ENCODE measurements around the gene PHAX. TPM values are rescaled to one million over a fixed set of nuclear protein-coding genes. Genes with fewer than 3 reads are reported as not detected.
A peak's percentile ranks its signal among the peaks of the same experiment; 100 is the strongest.
"Not testable (repeated sequence)": the region's sequence is repeated elsewhere in the genome, so short reads cannot be mapped to it uniquely, and the experiment has no call there.

The PHAX gene
- total and polyA plus RNA-seq, 8 donors = 5.0 to 17.8 (median 10.0) TPM

- peak in 1 of 4 donors; percentile 16 for TF ChIP-seq CTCF (IDR thresholded peaks at IDR 0.05)
Observed at GRCh38 chr5:126594748-126595485, 5.8 kb upstream of the PHAX start, which contains the start of gene ALDH7A1. TSS of gene ALDH7A1 (minus strand) at chr5:126595219. CDS start at chr5:126595198, 21 bp downstream.

GRCh38 chr5:126595486-126596083, 5.2 kb upstream of the PHAX start:
- no peak for ATAC-seq

More at GRCh38 chr5:126594748-126595485, 5.8 kb upstream of the PHAX start, which contains the start of gene ALDH7A1:
- H3K27me3 ChIP-seq = no peaks in the 10 kb centered on the region
- WGBS, 2 donors = 0% methylated on average over 44 of the region's 44 CpGs
- peaks cover 0 to 10% (median 5%) of the 10 kb centered on the region in 3 donors for H3K4me1 ChIP-seq
- H3K36me3 ChIP-seq = no peaks in the 10 kb centered on the region
- peak within 1 kb of the TSS; percentile 42 to 64 (median 55) for H3K4me3 ChIP-seq
- intact Hi-C loops (cut with DNase I) = no loop called here
- no peaks in the 10 kb centered on the region for H3K9me3 ChIP-seq
- ATAC-seq = peak; percentile 95 to 98 (median 97)
- DNase-seq = peak; percentile 91 to 97 (median 95)
- H3K27ac ChIP-seq = peak within 1 kb of the TSS; percentile 45 to 75 (median 58)
- FAIRE-seq = no peak

GRCh38 chr5:126597156-126597555, 3.6 kb upstream of the PHAX start:
- H3K27ac ChIP-seq = no peak overlapping the region
- ATAC-seq (no peak), DNase-seq (no peak), FAIRE-seq (no peak)
- H3K4me3 ChIP-seq = no peak overlapping the region
- peaks cover 7 to 17% (median 9%) of the 10 kb centered on the region in 3 donors for H3K4me1 ChIP-seq
- intact Hi-C loops (cut with DNase I) = no loop called here
- no peaks in the 10 kb centered on the region for H3K36me3 ChIP-seq
- no peak for TF ChIP-seq CTCF (IDR thresholded peaks at IDR 0.05)
- no peaks in the 10 kb centered on the region for H3K9me3 ChIP-seq
- 83 to 85% methylated on average over 4 of the region's 4 CpGs for WGBS, 2 donors
- H3K27me3 ChIP-seq = no peaks in the 10 kb centered on the region

More at GRCh38 chr5:126595486-126596083, 5.2 kb upstream of the PHAX start:
- 55 to 57% methylated on average over 22 of the region's 22 CpGs for WGBS, 2 donors
- H3K36me3 ChIP-seq = no peaks in the 10 kb centered on the region
- H3K27ac ChIP-seq = peak overlapping the region in 3 of 4 donors; percentile 45 to 75 (median 55)
- DNase-seq (no peak), FAIRE-seq (no peak)
- peak overlapping the region in 3 of 4 donors; percentile 42 to 64 (median 63) for H3K4me3 ChIP-seq
- H3K9me3 ChIP-seq = no peaks in the 10 kb centered on the region
- no peak for TF ChIP-seq CTCF (IDR thresholded peaks at IDR 0.05)
- H3K27me3 ChIP-seq = no peaks in the 10 kb centered on the region
- intact Hi-C loops (cut with DNase I) = no loop called here
- peaks cover 0 to 10% (median 5%) of the 10 kb centered on the region in 3 donors for H3K4me1 ChIP-seq

DNA sequence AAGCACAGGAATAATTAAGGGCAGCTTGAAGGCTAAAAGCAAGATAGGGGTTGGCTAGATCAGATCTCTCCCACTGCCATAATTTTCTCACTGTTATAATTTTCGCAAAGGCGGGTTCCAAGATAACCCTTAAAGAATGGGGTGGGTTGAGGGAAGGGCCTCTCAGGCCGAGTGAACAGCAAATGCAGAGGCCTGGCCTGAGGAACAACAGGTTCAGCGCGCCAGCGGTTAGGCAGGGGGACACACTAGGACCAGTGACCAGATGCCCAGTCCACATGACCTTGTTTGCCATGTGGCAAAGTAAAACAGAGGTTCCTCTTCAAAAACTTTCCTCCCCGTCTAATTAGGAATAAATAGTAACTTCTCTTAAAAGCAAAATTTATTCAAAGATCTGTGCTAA, 1.2 kb upstream of the PHAX start:
- Histone ChIP-seq H3K36me3 (peaks cover 0 to 5% (median 4%) of the 10 kb centered on the region in 3 donors), H3K9me3 (no peaks in the 10 kb centered on the region), H3K27me3 (no peaks in the 10 kb centered on the region), H3K4me1 (peaks cover 8 to 9% (median 9%) of the 10 kb centered on the region in 3 donors), H3K4me3 (no peak overlapping the region), H3K27ac (peak overlapping the region in 1 of 4 donors; percentile 2)
- DNase-seq = no peak
- WGBS, 2 donors = 94 to 97% methylated on average over 7 of the region's 7 CpGs
- intact Hi-C loops (cut with DNase I) = no loop called here
- no peak for FAIRE-seq
- no peak for TF ChIP-seq CTCF (IDR thresholded peaks at IDR 0.05)
- no peak for ATAC-seq

DNA sequence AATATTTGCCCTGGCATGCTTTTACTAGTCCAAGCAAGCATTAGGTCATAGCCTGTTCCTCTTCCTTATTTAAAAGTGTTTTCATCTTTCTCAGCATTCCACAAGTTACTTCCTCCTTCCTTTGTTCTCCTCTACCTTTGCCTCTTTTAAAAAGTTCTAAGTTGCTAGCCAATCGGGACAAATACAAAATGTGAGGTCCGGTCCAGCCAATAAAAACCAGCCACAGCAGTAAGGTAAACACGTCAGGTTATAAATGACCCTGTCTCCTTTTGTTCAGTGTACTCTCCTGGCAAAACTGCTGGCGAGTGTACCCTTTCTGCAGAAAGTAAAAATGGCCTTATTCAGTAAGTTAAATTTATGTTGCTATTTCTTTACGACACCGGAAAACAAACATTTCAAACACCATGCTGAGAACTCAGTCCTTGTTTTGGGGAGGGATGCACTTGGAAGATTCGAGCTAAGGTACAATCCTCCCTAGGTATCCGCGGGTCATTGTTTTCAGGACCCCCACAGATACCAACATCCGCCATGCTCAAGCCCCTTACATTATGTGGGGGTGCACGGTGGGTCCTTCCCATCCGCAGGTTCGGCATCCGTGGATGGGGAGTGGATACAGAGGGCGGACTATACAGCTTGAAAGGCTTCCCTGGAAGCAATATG, 646 bp upstream of the PHAX start:
- H3K27me3 ChIP-seq; H3K36me3 ChIP-seq; DNase-seq; H3K4me1 ChIP-seq; H3K9me3 ChIP-seq; FAIRE-seq; intact Hi-C loops (cut with DNase I): not testable (repeated sequence)
- Histone ChIP-seq H3K27ac (peak overlapping the region in 2 of 4 donors; percentile 64 to 71), H3K4me3 (peak overlapping the region in 2 of 4 donors; percentile 69 to 98)
- peak in 1 of 4 donors; percentile 35 for ATAC-seq
- WGBS, 2 donors = 54 to 56% methylated on average over 15 of the region's 15 CpGs
